ENCODE data around the gene GRB7. TPM values are rescaled to one million over a fixed set of nuclear protein-coding genes. Genes with fewer than 3 reads are reported as not detected.
A peak's percentile ranks its signal among the peaks of the same experiment; 100 is the strongest.
"Not testable (repeated sequence)": the region's sequence is repeated elsewhere in the genome, so short reads cannot be mapped to it uniquely, and the experiment has no call there.

GRB7 gene
- polyA plus RNA-seq, 1 donor (not counting 4 experiments of a cell fraction or from before 2014, with no cell fraction given) = 4.2 TPM

DNA sequence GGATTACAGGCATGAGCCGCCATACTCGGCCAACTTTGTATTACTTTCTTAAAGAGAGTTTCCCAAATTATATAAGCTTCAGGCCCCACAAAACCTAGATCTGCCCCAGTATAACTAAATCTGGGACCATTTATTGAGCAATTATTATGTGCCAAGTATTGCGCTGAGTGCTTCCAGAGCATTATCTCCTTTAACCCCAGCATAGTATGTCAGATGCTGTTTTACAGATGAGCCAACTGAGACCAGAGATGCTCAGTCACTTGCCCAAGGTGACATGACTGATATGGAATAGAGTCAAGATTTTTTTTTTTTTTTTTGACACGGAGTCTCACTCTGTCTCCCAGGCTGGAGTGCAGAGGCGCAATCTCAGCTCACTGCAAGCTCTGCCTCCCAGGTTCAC lies 39.8 kb upstream of the GRB7 start:
- H3K9me1 ChIP-seq (ENCODE audit: control insufficient read depth, extremely low read depth, insufficient read depth, low read length) = no peaks in the 10 kb centered on the region
- no peak overlapping the region for H2AFZ ChIP-seq (ENCODE audit: control insufficient read depth, low read length)
- dilution Hi-C loops (cut with MboI; ENCODE audit: extremely low pct_ligation_motif_present, low sequenced_read_pairs) = no loop called here
- no peak for FAIRE-seq
- H3K9ac ChIP-seq (ENCODE audit: control insufficient read depth, extremely low read depth, insufficient read depth, low read length) = no peak overlapping the region
- peaks cover 0 to 2% of the 10 kb centered on the region in 2 experiments for H3K36me3 ChIP-seq (ENCODE audit: control insufficient read depth in 2 of 2, extremely low read depth in 1 of 2, insufficient read depth in 2 of 2, low read length in 2 of 2)
- H3K79me2 ChIP-seq (ENCODE audit: control insufficient read depth, insufficient read depth, low read length) = peaks cover 13% of the 10 kb centered on the region
- H4K20me1 ChIP-seq (ENCODE audit: control insufficient read depth, extremely low read depth, insufficient read depth, low read length) = no peaks in the 10 kb centered on the region
- no peak overlapping the region for H3K4me3 ChIP-seq (ENCODE audit: control insufficient read depth in 2 of 3, extremely low read depth in 1 of 3, insufficient read depth in 2 of 3, low read depth in 1 of 3, low read length in 3 of 3)
- TF ChIP-seq, protein P1, sequence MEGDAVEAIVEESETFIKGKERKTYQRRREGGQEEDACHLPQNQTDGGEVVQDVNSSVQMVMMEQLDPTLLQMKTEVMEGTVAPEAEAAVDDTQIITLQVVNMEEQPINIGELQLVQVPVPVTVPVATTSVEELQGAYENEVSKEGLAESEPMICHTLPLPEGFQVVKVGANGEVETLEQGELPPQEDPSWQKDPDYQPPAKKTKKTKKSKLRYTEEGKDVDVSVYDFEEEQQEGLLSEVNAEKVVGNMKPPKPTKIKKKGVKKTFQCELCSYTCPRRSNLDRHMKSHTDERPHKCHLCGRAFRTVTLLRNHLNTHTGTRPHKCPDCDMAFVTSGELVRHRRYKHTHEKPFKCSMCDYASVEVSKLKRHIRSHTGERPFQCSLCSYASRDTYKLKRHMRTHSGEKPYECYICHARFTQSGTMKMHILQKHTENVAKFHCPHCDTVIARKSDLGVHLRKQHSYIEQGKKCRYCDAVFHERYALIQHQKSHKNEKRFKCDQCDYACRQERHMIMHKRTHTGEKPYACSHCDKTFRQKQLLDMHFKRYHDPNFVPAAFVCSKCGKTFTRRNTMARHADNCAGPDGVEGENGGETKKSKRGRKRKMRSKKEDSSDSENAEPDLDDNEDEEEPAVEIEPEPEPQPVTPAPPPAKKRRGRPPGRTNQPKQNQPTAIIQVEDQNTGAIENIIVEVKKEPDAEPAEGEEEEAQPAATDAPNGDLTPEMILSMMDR (optimal IDR thresholded peaks at IDR 0.05 in 1 of 3, IDR thresholded peaks at IDR 0.05 in 1 of 3, conservative IDR thresholded peaks at IDR 0.05 in 1 of 3; ENCODE audit: extremely low read depth in 1 of 3, insufficient read depth in 2 of 3, low read length in 3 of 3) = no peak
- TF ChIP-seq EZH2 (IDR thresholded peaks at IDR 0.05; ENCODE audit: low read length) = no peak
- H3K4me1 ChIP-seq (ENCODE audit: control insufficient read depth, extremely low read depth, insufficient read depth, low read length) = peaks cover 14% of the 10 kb centered on the region
- H3K4me2 ChIP-seq (ENCODE audit: control insufficient read depth, extremely low read depth, insufficient read depth, low read depth, low read length) = no peak overlapping the region
- no peaks in the 10 kb centered on the region for H3K9me3 ChIP-seq (ENCODE audit: control insufficient read depth, low read depth, low read length)
- H3K27ac ChIP-seq (ENCODE audit: control insufficient read depth, insufficient read depth, low read length) = no peak overlapping the region
- H3K27me3 ChIP-seq (ENCODE audit: control insufficient read depth, extremely low read depth, insufficient read depth, low read length) = no peaks in the 10 kb centered on the region
- no peak for DNase-seq (ENCODE audit: low read depth, low spot score)

DNA sequence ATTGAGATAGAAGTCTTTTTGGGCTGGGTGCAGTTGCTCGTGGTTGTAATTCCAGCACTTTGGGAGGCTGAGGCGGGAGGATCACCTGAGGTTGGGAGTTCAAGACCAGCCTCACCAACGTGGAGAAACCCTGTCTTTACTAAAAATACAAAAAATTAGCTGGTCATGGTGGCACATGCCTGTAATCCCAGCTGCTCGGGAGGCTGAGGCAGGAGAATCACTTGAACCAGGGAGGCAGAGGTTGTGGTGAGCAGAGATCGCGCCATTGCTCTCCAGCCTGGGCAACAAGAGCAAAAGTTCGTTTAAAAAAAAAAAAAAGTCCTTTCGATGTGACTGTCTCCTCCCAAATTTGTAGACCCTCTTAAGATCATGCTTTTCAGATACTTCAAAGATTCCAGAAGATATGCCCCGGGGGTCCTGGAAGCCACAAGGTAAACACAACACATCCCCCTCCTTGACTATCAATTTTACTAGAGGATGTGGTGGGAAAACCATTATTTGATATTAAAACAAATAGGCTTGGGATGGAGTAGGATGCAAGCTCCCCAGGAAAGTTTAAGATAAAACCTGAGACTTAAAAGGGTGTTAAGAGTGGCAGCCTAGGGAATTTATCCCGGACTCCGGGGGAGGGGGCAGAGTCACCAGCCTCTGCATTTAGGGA lies 38.5 kb upstream of the GRB7 start:
- H3K27me3 ChIP-seq (ENCODE audit: control insufficient read depth, extremely low read depth, insufficient read depth, low read length); dilution Hi-C loops (cut with MboI; ENCODE audit: extremely low pct_ligation_motif_present, low sequenced_read_pairs); H4K20me1 ChIP-seq (ENCODE audit: control insufficient read depth, extremely low read depth, insufficient read depth, low read length); DNase-seq (ENCODE audit: low read depth, low spot score); H3K36me3 ChIP-seq (ENCODE audit: control insufficient read depth in 2 of 2, extremely low read depth in 1 of 2, insufficient read depth in 2 of 2, low read length in 2 of 2); H3K9me1 ChIP-seq (ENCODE audit: control insufficient read depth, extremely low read depth, insufficient read depth, low read length); H3K9me3 ChIP-seq (ENCODE audit: control insufficient read depth, low read depth, low read length): not testable (repeated sequence)
- H3K4me2 ChIP-seq (ENCODE audit: control insufficient read depth, extremely low read depth, insufficient read depth, low read depth, low read length) = peak overlapping the region; percentile 82
- H3K4me1 ChIP-seq (ENCODE audit: control insufficient read depth, extremely low read depth, insufficient read depth, low read length) = peaks cover 14% of the 10 kb centered on the region
- H2AFZ ChIP-seq (ENCODE audit: control insufficient read depth, low read length) = peak overlapping the region; percentile 76
- H3K27ac ChIP-seq (ENCODE audit: control insufficient read depth, insufficient read depth, low read length) = peak overlapping the region; percentile 44
- peaks cover 18% of the 10 kb centered on the region for H3K79me2 ChIP-seq (ENCODE audit: control insufficient read depth, insufficient read depth, low read length)
- H3K4me3 ChIP-seq (ENCODE audit: control insufficient read depth in 2 of 3, extremely low read depth in 1 of 3, insufficient read depth in 2 of 3, low read depth in 1 of 3, low read length in 3 of 3) = peak overlapping the region; percentile 79 to 90 (median 87)
- peak overlapping the region; percentile 76 for H3K9ac ChIP-seq (ENCODE audit: control insufficient read depth, extremely low read depth, insufficient read depth, low read length)
- FAIRE-seq = peak; percentile 29

DNA sequence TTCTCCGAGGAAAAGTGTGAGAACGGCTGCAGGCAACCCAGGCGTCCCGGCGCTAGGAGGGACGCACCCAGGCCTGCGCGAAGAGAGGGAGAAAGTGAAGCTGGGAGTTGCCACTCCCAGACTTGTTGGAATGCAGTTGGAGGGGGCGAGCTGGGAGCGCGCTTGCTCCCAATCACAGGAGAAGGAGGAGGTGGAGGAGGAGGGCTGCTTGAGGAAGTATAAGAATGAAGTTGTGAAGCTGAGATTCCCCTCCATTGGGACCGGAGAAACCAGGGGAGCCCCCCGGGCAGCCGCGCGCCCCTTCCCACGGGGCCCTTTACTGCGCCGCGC lies 38.0 kb upstream of the GRB7 start, which contains the start of gene ERBB2:
ERBB2 (plus strand) TSS at position 247 of the 330 bp plus-strand sequence. CDS start 175 bp downstream, outside the sequence.
- no peak for TF ChIP-seq EZH2 (IDR thresholded peaks at IDR 0.05; ENCODE audit: low read length)
- TF ChIP-seq, protein P1 (optimal IDR thresholded peaks at IDR 0.05 in 1 of 3, IDR thresholded peaks at IDR 0.05 in 1 of 3, conservative IDR thresholded peaks at IDR 0.05 in 1 of 3; ENCODE audit: extremely low read depth in 1 of 3, insufficient read depth in 2 of 3, low read length in 3 of 3) = no peak
- Histone ChIP-seq H3K27me3 (ENCODE audit: control insufficient read depth, extremely low read depth, insufficient read depth, low read length) (no peaks in the 10 kb centered on the region), H3K4me1 (ENCODE audit: control insufficient read depth, extremely low read depth, insufficient read depth, low read length) (peaks cover 17% of the 10 kb centered on the region), H3K9ac (ENCODE audit: control insufficient read depth, extremely low read depth, insufficient read depth, low read length) (peak within 1 kb of the TSS; percentile 76), H3K79me2 (ENCODE audit: control insufficient read depth, insufficient read depth, low read length) (peaks cover 20% of the 10 kb centered on the region), H2AFZ (ENCODE audit: control insufficient read depth, low read length) (peak within 1 kb of the TSS; percentile 76), H3K36me3 (ENCODE audit: control insufficient read depth in 2 of 2, extremely low read depth in 1 of 2, insufficient read depth in 2 of 2, low read length in 2 of 2) (peaks cover 0 to 2% of the 10 kb centered on the region in 2 experiments), H3K4me3 (ENCODE audit: control insufficient read depth in 2 of 3, extremely low read depth in 1 of 3, insufficient read depth in 2 of 3, low read depth in 1 of 3, low read length in 3 of 3) (peak within 1 kb of the TSS; percentile 79 to 90 (median 87)), H3K9me3 (ENCODE audit: control insufficient read depth, low read depth, low read length) (no peaks in the 10 kb centered on the region), H3K27ac (ENCODE audit: control insufficient read depth, insufficient read depth, low read length) (peak within 1 kb of the TSS; percentile 44), H4K20me1 (ENCODE audit: control insufficient read depth, extremely low read depth, insufficient read depth, low read length) (no peaks in the 10 kb centered on the region), H3K9me1 (ENCODE audit: control insufficient read depth, extremely low read depth, insufficient read depth, low read length) (no peaks in the 10 kb centered on the region), H3K4me2 (ENCODE audit: control insufficient read depth, extremely low read depth, insufficient read depth, low read depth, low read length) (peak within 1 kb of the TSS; percentile 82)
- FAIRE-seq (peak; percentile 88), DNase-seq (ENCODE audit: low read depth, low spot score) (no peak)
- dilution Hi-C loops (cut with MboI; ENCODE audit: extremely low pct_ligation_motif_present, low sequenced_read_pairs) = no loop called here
